ENCODE results near the gene SLC24A3.
A peak's percentile ranks its signal among the peaks of the same experiment; 100 is the strongest.

Gene SLC24A3

GRCh38 chr20:19735446-19735845, 523.0 kb downstream of the SLC24A3 start:
- H3F3A ChIP-seq (ENCODE audit: low read depth) = no peaks in the 10 kb centered on the region
- peak overlapping the region; percentile 60 for H3K9ac ChIP-seq (ENCODE audit: low read depth, low read length, poor library complexity, severe bottlenecking)
- H3K4me3 ChIP-seq (ENCODE audit: low read length, poor library complexity, severe bottlenecking) = peak overlapping the region; percentile 45
- H2AFZ ChIP-seq (ENCODE audit: low read length) = peak overlapping the region; percentile 67; the same call in 1 of the 2 replicates
- no peaks in the 10 kb centered on the region for H3K9me2 ChIP-seq (replicated peaks; ENCODE audit: low read depth, low read length)
- H3K9me3 ChIP-seq (ENCODE audit: insufficient read depth, low read depth, low read length) = no peaks in the 10 kb centered on the region
- no peaks in the 10 kb centered on the region for H4K20me1 ChIP-seq (ENCODE audit: insufficient read depth, low read length, poor library complexity, severe bottlenecking)
- H3K79me2 ChIP-seq (ENCODE audit: insufficient read depth, low read length) = no peaks in the 10 kb centered on the region
- H3K27me3 ChIP-seq (ENCODE audit: insufficient read depth, low read length, poor library complexity, severe bottlenecking) = no peaks in the 10 kb centered on the region
- peak overlapping the region; percentile 60 for H3K4me2 ChIP-seq (ENCODE audit: low read depth, low read length, poor library complexity, severe bottlenecking)
- no peaks in the 10 kb centered on the region for H3K36me3 ChIP-seq (ENCODE audit: insufficient read depth, low read length)
- H3K4me1 ChIP-seq (ENCODE audit: insufficient read depth, low read length, poor library complexity, severe bottlenecking) = peaks cover 24% of the 10 kb centered on the region
- no peak for TF ChIP-seq CTCF (conservative IDR thresholded peaks at IDR 0.05; ENCODE audit: low read length)
- TF ChIP-seq EZH2phosphoT487 (IDR thresholded peaks at IDR 0.05; ENCODE audit: borderline replicate concordance) = no peak

DNA sequence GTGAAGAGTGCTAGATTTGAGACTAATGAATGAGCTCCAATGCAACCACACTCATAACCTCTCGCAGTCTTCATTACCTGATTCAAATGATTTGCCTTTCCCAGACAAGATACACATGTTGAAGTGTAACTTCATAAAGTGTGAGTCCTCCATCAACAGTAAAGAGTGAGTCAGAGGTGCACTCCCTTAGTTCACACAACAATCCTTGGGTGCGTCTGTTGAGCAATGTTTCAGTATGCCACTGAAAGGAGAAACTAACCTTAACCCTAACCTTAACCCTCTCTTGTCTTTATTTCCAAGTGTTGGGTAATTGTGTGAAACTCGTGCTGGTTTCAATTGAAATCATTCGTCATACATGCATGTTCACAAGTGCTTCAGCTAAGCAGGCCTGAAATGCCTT, 524.6 kb downstream of the SLC24A3 start:
- H3K9me2 ChIP-seq (replicated peaks; ENCODE audit: low read depth, low read length) = no peaks in the 10 kb centered on the region
- no peaks in the 10 kb centered on the region for H3F3A ChIP-seq (ENCODE audit: low read depth)
- H2AFZ ChIP-seq (ENCODE audit: low read length) = peak overlapping the region; percentile 4; the same call in 1 of the 2 replicates
- no peaks in the 10 kb centered on the region for H3K9me3 ChIP-seq (ENCODE audit: insufficient read depth, low read depth, low read length)
- no peaks in the 10 kb centered on the region for H3K27me3 ChIP-seq (ENCODE audit: insufficient read depth, low read length, poor library complexity, severe bottlenecking)
- H4K20me1 ChIP-seq (ENCODE audit: insufficient read depth, low read length, poor library complexity, severe bottlenecking) = no peaks in the 10 kb centered on the region
- H3K36me3 ChIP-seq (ENCODE audit: insufficient read depth, low read length) = no peaks in the 10 kb centered on the region
- H3K4me3 ChIP-seq (ENCODE audit: low read length, poor library complexity, severe bottlenecking) = no peak overlapping the region
- no peaks in the 10 kb centered on the region for H3K79me2 ChIP-seq (ENCODE audit: insufficient read depth, low read length)
- H3K9ac ChIP-seq (ENCODE audit: low read depth, low read length, poor library complexity, severe bottlenecking) = no peak overlapping the region
- H3K4me1 ChIP-seq (ENCODE audit: insufficient read depth, low read length, poor library complexity, severe bottlenecking) = peaks cover 29% of the 10 kb centered on the region
- TF ChIP-seq CTCF (conservative IDR thresholded peaks at IDR 0.05; ENCODE audit: low read length) (no peak), EZH2phosphoT487 (IDR thresholded peaks at IDR 0.05; ENCODE audit: borderline replicate concordance) (no peak)
- H3K4me2 ChIP-seq (ENCODE audit: low read depth, low read length, poor library complexity, severe bottlenecking) = no peak overlapping the region

DNA sequence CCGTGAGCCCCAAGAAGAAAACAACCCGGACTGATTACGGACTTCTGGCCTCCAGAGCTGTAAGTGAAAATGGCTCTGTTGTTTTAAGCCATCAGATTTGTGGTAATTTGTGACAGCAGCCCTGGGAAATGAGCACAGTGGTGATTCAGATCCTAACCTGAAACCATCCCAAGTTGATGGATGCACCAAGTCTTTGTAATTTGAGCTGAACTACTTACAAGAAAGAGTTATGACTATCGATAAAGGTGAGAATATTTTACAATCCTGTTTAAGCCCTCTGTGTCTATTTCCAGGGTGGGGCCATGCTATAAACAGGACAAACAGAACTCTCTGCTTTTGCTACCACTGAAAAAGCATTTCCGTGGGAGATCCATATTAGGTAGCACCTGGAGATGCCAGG, 526.5 kb downstream of the SLC24A3 start:
- Histone ChIP-seq H3F3A (ENCODE audit: low read depth) (no peaks in the 10 kb centered on the region), H3K9me3 (ENCODE audit: insufficient read depth, low read depth, low read length) (no peaks in the 10 kb centered on the region), H4K20me1 (ENCODE audit: insufficient read depth, low read length, poor library complexity, severe bottlenecking) (no peaks in the 10 kb centered on the region), H3K79me2 (ENCODE audit: insufficient read depth, low read length) (no peaks in the 10 kb centered on the region), H3K4me3 (ENCODE audit: low read length, poor library complexity, severe bottlenecking) (no peak overlapping the region), H3K4me1 (ENCODE audit: insufficient read depth, low read length, poor library complexity, severe bottlenecking) (peaks cover 47% of the 10 kb centered on the region), H3K9ac (ENCODE audit: low read depth, low read length, poor library complexity, severe bottlenecking) (no peak overlapping the region), H3K4me2 (ENCODE audit: low read depth, low read length, poor library complexity, severe bottlenecking) (no peak overlapping the region), H3K36me3 (ENCODE audit: insufficient read depth, low read length) (no peaks in the 10 kb centered on the region), H2AFZ (ENCODE audit: low read length) (no peak overlapping the region), H3K27me3 (ENCODE audit: insufficient read depth, low read length, poor library complexity, severe bottlenecking) (no peaks in the 10 kb centered on the region), H3K9me2 (replicated peaks; ENCODE audit: low read depth, low read length) (no peaks in the 10 kb centered on the region)
- no peak for TF ChIP-seq EZH2phosphoT487 (IDR thresholded peaks at IDR 0.05; ENCODE audit: borderline replicate concordance)
- TF ChIP-seq CTCF (conservative IDR thresholded peaks at IDR 0.05; ENCODE audit: low read length) = no peak
